Upper lobe of right lung (tissue), 1 donor: ENCODE measurements around the gene CEBPG. TPM values are rescaled to one million over a fixed set of nuclear protein-coding genes. Genes with fewer than 3 reads are reported as not detected.

Experiments used
- ATAC-seq: fragments of 200-7000 bp; cut with Tn5 transposase; one replicate; pipeline ENCODE4 v1.9.1; 2020; ENCODE audit warnings: mild to moderate bottlenecking, moderate library complexity
- DNase-seq: peaks from one replicate; pipeline ENCODE4 v3.0.0-alpha.2; 2020
- H3K27ac ChIP-seq: fragments of 200-600 bp; one replicate; pipeline ENCODE4 v1.8.0; 2022
- H3K27me3 ChIP-seq: fragments of 200-600 bp; one replicate; pipeline ENCODE4 v1.8.0; 2022; ENCODE audit warnings: mild to moderate bottlenecking
- H3K36me3 ChIP-seq: fragments of 200-600 bp; one replicate; pipeline ENCODE4 v1.8.0; 2022
- H3K4me1 ChIP-seq: fragments of 200-600 bp; one replicate; pipeline ENCODE4 v1.8.0; 2022
- H3K4me3 ChIP-seq: fragments of 200-600 bp; one replicate; pipeline ENCODE4 v1.8.0; 2022; ENCODE audit warnings: mild to moderate bottlenecking
- H3K9me3 ChIP-seq: fragments of 200-600 bp; one replicate; pipeline ENCODE4 v1.8.0; 2022
- intact Hi-C: fragments of 100-400 bp; cut with DNase I; formaldehyde crosslinking; loops from one replicate; pipeline ENCODE4 v1.11.0; 2022
- total RNA-seq: library from RNA; stranded (reverse); fragmentation: NEBNext Ultra II Directional; extraction: Animal tissue kit (Norgen Biotek cat#: 25700); gene quantifications from one replicate; pipeline ENCODE4 v1.2.1, GENCODE V29; 2021
- TF ChIP-seq, protein P1 (sequence below): fragments of 200-600 bp; IDR thresholded peaks from one replicate; pipeline ENCODE4 v1.8.0; 2022; ENCODE audit warnings: antibody characterized with exemption
- donor health status: DM: no; HTN: yes; CAD: no; lungs with severe emphysema.

Gene CEBPG
- total RNA-seq, 1 donor from 2014 or later, result 32.3 TPM

DNA sequence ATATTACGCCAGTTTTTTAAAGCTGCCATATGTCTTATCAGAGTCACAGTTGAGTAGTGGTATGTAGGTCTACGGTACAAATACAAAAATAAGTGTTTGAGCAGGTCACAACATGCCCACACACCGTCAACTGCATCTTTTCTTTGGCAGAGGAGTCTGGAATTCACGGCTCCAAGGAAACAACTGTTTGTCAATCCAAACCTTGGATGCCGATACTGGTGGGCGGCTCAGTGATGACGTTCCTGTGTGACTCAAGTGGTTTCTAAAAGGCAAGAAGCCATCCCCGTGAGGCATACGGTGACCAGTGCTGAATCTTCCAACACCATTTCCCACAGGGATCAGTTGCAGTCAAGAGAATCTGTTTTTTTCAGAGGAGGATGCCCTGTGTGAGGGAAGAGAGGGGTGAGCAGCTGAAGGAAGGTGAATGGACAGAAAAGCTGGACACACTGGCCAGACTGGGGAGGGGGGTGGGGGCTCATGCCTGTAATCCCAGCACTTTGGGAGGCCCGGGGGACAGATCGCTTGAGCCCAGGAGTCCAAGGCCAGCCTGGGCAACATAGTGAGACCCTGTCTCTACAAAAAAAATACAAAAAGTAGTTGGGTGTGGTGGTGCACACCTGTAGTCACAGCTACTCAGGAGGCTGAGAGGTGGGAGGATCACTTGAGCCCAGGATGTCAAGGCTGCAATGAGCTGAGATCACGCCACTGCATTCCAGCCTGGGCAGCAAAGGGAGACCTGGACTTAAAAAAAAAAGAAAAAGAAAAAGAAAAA lies 22.8 kb upstream of the CEBPG start:
- no peaks in the 10 kb centered on the region for H3K36me3 ChIP-seq
- peaks cover 9% of the 10 kb centered on the region for H3K27me3 ChIP-seq
- intact Hi-C loops, result no loop called here
- TF ChIP-seq, protein P1, sequence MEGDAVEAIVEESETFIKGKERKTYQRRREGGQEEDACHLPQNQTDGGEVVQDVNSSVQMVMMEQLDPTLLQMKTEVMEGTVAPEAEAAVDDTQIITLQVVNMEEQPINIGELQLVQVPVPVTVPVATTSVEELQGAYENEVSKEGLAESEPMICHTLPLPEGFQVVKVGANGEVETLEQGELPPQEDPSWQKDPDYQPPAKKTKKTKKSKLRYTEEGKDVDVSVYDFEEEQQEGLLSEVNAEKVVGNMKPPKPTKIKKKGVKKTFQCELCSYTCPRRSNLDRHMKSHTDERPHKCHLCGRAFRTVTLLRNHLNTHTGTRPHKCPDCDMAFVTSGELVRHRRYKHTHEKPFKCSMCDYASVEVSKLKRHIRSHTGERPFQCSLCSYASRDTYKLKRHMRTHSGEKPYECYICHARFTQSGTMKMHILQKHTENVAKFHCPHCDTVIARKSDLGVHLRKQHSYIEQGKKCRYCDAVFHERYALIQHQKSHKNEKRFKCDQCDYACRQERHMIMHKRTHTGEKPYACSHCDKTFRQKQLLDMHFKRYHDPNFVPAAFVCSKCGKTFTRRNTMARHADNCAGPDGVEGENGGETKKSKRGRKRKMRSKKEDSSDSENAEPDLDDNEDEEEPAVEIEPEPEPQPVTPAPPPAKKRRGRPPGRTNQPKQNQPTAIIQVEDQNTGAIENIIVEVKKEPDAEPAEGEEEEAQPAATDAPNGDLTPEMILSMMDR, result no peak
- H3K4me3 ChIP-seq, result no peak overlapping the region
- H3K4me1 ChIP-seq, result no peaks in the 10 kb centered on the region
- no peaks in the 10 kb centered on the region for H3K9me3 ChIP-seq
- DNase-seq (no peak), ATAC-seq (no peak)
- no peak overlapping the region for H3K27ac ChIP-seq

DNA sequence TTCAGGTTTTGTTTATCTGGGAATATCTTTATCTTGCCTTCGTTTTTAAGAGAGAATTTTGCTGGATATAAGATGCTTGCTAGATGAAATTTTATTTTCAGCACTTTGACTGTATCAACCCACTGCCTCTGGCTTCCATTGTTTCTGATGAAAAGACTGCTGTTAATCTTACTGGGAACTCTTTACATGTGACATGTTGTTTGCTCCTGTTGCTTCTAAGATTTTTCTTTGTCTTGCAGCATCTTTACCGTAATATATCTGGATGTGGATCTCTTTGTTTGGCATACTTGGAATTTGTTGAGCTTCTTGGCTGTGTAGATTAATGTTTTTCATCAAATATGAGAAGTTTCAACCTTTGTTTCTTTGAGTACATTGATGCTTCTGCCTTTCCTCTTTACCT lies 18.0 kb upstream of the CEBPG start:
- TF ChIP-seq, protein P1, result no peak
- H3K27ac ChIP-seq, result no peak overlapping the region

DNA sequence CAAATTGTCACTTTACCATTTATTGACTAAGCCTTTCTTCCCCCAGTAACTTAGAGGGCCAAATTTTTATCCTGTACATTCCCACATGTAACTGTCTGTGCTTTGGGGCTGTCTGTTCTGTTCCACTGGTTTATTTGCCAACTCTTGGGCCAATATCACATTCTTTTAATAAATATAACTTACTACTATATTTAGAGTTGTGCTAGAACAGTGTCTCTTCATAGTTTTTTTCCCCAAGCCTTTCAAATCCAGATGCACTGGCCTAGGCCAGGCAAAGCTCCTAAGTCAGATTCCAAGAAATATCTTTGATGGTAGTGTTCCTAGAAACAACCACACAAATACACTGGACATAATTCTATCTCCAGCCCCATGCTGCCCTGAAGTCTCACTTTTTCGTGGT lies 16.0 kb upstream of the CEBPG start:
- Histone ChIP-seq H3K36me3 (no peaks in the 10 kb centered on the region), H3K27me3 (no peaks in the 10 kb centered on the region), H3K9me3 (no peaks in the 10 kb centered on the region), H3K27ac (no peak overlapping the region), H3K4me3 (no peak overlapping the region), H3K4me1 (no peaks in the 10 kb centered on the region)
- intact Hi-C loops, result no loop called here
- TF ChIP-seq, protein P1, result no peak
- DNase-seq (no peak), ATAC-seq (no peak)

More for the DNA sequence above, 18.0 kb upstream of the CEBPG start:
- Histone ChIP-seq H3K4me1 (no peaks in the 10 kb centered on the region), H3K4me3 (no peak overlapping the region), H3K36me3 (no peaks in the 10 kb centered on the region), H3K27me3 (no peaks in the 10 kb centered on the region), H3K9me3 (no peaks in the 10 kb centered on the region)
- intact Hi-C loops, result no loop called here
- DNase-seq, result no peak
- no peak for ATAC-seq

DNA sequence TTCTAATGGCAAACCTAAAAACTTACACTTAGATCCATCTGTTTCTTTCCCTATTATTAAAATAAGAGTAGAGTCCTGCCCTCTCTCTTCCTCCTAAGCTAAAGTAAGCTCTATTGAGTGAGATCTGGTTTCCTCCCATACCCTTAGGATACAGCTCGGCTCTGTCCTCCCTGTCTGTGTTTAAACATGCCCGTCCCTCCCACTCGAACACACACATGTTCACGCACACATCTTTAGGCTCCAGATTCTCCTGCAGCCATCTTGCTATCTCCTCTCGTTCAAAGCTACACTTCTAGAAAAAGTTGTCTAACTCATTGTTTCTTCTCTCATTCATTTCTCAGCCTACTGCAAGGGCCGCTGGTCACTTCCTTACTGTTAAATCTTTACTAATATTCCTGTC lies 15.1 kb upstream of the CEBPG start:
- intact Hi-C loops, result no loop called here
- no peak overlapping the region for H3K4me3 ChIP-seq
- H3K4me1 ChIP-seq, result no peaks in the 10 kb centered on the region
- H3K27ac ChIP-seq, result no peak overlapping the region
- TF ChIP-seq, protein P1, result no peak
- no peak for ATAC-seq
- H3K36me3 ChIP-seq, result no peaks in the 10 kb centered on the region
- H3K27me3 ChIP-seq, result no peaks in the 10 kb centered on the region
- DNase-seq, result no peak
- no peaks in the 10 kb centered on the region for H3K9me3 ChIP-seq

DNA sequence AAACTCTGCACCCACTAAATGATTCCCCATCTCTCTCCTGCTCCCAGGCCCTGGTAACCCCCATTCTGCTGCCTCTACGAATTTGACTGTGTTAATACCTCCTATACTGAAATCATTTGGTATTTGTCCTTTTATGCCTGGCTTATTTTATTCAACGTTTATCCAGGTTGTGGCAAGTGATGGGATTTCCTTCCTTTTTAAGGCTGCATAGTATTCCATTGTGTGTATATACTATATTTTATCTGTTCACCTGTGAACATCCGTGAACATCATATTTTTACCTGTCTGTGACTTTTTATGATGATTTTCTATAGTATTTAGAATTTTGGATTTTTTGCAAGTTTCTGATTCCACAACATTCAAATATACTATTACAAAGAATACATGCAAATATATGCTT lies 13.9 kb upstream of the CEBPG start:
- no peak overlapping the region for H3K27ac ChIP-seq
- no peak overlapping the region for H3K4me3 ChIP-seq
- intact Hi-C loops, result no loop called here
- no peaks in the 10 kb centered on the region for H3K9me3 ChIP-seq
- H3K36me3 ChIP-seq, result no peaks in the 10 kb centered on the region
- ATAC-seq (no peak), DNase-seq (no peak)
- no peaks in the 10 kb centered on the region for H3K27me3 ChIP-seq
- TF ChIP-seq, protein P1, result no peak
- no peaks in the 10 kb centered on the region for H3K4me1 ChIP-seq
